GM04503 (cell line): ENCODE measurements around the gene CST3.

Experiments used
- DNase-seq: peaks from one replicate; pipeline ENCODE4 v3.0.0-alpha.2; 2012; ENCODE audit warnings: low read depth

The CST3 gene

DNA sequence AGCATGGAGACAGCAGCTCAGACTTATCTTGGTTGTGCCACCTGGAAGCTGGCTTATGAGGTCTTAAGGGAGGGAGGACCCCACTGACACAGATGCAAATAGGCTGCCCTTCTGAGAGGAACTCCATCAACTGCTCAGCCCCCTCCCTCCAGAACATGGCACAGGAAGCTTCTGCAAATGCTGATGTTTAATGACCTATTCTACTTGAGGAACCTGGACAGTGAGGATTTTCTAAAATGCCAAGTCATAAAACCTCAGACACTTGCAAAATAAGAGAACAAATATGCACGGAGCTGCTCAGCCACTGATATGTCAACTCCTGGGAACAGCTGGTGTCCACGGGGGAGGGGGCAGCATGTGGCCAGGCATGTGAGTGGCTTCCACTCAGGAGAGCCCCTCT lies 35.5 kb downstream of the CST3 start:
- DNase-seq, result no peak

DNA sequence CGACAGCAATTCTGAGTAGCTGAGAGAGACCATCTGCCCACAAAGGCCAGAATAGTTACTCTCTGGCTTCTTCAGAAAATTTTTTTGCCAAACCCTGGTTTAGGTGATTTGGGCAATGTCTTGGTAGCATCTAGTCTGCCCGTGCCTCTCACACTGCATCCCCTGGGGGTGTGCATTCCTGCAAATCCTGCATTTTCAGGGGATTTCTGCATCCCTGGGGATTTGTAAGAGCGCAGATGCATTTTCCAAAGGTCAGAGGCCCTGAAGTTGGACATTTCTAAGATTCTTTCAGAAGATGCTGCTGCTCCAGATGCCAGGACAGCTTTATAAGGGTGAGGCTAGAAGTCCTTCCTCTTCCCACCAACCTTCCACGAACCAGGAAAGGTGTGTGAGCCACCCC lies 36.0 kb downstream of the CST3 start:
- no peak for DNase-seq

DNA sequence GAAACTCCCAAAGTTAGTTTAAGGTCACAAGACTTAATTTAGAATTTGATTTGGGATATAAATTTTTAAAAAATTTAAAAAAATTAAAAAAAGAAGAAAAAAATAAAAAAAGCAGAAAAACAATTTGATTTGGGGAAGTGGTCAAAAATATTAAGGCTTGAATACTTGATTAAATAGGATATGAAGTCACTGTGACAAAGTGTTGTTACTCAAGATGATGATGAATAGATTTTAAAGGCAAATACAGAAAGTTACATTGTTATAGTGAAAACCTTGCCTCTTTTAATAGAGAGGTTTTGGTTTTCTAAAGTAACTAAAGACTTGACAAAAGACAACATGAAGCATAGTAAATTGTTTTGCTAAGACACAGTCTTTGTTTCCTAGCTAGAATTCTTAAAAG lies 39.3 kb downstream of the CST3 start:
- DNase-seq, result no peak

DNA sequence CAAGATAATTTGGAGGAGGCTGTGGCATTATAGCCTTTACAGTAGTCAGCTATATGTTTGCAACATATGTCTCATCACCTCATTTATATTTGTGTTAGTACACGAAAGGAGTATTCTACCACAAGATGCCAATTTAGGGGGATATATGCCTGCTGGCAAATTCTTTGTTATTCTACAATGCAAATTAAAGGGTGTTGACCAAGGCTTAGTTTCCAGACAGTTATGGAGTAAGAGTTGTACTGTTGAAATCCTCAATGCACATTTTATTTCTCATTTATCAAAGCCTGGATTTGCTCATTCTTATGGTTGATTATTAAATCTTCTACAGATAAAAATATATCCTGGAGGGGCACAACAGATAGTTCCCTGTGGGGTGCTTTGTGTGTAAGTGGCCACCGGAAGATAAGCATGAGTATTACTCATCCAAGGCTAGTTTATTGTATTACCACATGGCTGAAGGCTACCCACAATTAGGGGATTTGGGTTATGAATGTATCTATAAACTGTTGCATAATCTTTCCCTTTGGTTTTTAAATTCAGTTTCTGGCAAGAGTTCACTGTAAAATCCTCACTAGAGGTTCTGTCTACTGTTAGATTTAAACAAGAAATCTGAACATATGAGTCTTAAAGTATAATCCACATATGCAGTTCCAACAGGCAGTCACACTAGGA lies 41.0 kb downstream of the CST3 start:
- DNase-seq, result no peak

DNA sequence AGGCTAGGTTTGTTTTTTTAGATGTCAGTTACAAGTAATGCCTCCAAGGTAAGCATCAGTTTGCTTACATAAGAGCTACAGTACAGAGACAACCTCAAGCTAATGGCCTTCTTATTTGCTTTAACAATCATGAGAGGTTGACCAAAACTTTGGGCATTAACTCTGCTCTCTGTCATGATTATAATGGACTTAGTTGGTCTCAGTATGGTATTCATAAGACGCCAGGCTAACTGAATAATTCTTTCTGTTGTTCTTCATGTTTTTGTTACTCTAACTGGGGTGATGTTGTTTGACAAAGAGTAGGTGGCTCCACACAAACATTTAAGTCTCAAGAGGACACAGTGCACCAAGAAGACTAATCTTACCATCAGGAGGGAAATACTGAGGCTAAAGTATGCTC lies 41.8 kb downstream of the CST3 start:
- no peak for DNase-seq

DNA sequence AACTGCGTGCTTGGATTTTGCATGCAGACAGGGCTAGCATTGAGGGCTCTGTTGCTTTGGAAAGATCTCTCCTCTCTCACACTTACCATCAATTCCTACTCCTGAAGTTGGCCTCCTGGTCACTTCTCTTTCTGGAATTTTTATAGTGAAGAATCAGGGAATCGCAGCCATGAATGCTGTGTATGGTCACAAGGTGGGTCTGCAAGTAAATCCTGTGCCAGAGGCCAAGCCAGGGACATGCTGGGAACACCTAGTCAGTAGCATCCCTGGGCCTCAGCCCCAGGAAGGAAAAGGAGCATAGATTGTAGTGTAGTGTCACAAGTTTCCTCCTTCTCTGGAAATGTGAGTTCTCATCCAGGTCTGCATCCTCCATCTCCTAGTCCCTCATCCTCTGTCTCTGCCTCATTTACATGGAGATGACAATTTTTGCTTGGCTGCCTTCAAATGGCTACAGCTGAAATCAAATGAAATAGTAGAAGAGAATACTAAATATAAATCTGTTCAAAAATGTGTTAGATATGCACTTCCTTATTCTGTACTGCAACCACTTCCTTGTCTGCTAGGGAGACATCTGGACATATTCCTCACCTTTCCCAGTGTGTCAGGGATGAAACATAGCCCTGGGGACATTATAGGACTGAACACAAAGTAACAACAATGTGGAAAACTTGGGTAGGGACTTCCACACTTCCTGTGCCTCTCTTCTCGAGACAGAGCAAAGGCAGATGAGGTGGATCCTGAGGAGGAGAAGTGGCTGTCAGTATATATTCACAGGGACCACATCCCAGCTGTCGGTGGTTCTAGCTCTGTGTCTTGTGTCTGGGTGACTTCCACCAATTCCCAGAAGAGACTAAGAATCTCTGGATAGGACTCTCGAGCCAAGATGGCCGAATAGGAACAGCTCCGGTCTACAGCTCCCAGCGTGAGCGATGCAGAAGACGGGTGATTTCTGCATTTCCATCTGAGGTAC lies 49.0 kb downstream of the CST3 start:
- no peak for DNase-seq

DNA sequence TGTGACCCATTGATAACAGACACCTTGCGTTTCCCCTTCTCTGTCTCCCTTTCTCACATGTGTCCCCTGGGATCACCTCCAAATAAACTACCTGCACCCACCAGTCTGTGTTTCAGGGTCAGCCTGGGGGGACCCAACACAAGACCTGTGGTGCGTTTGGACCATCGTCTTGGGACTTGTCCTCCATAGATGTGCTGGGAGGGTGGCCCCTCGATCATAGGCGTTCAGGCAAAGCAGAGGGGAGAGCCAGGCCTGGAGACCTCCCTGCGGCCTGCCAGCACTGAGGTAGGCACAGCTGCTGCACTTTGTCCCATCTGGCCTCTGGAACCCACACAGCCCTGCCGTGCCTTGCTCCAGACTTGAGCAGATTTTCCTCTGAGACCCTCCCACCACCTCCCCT lies 50.1 kb downstream of the CST3 start:
- DNase-seq, result no peak

DNA sequence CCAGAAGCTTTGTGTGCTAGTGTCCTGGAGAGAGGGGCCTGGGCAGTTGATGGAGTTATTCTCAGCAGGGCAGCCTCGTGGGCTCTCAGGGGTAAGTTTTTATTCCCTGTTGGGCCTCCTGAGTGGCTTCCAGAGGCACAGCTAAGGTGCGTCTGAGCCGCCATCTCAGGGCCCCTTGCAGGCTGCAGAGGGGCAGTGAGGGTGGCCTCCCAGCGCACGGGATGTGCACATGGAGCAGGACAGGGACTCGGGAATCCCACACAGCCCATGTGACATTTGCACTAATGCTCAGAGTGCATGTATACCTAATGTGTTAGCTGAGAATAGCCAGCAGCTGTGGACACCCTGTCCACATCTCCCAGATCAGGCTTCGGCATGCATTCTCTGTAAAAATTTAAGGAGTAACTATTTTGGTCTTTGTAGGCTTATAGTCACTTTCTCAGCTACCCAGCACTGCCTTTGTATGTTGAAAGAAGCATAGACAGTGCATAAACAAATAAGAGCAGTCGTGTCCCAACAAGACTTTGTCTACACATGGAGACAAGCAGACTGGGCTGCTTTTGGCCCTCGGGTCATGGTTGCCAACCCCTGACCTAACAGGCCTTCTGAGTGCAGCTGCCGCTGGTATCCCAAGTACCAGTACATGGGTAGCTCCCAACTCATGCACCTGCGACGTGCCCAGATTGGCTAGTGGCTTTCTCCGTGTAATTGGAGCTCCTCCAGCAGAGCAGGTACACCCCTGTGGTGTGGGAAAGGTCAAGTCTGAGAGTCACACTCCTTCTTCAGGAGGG lies 50.8 kb downstream of the CST3 start:
- no peak for DNase-seq

DNA sequence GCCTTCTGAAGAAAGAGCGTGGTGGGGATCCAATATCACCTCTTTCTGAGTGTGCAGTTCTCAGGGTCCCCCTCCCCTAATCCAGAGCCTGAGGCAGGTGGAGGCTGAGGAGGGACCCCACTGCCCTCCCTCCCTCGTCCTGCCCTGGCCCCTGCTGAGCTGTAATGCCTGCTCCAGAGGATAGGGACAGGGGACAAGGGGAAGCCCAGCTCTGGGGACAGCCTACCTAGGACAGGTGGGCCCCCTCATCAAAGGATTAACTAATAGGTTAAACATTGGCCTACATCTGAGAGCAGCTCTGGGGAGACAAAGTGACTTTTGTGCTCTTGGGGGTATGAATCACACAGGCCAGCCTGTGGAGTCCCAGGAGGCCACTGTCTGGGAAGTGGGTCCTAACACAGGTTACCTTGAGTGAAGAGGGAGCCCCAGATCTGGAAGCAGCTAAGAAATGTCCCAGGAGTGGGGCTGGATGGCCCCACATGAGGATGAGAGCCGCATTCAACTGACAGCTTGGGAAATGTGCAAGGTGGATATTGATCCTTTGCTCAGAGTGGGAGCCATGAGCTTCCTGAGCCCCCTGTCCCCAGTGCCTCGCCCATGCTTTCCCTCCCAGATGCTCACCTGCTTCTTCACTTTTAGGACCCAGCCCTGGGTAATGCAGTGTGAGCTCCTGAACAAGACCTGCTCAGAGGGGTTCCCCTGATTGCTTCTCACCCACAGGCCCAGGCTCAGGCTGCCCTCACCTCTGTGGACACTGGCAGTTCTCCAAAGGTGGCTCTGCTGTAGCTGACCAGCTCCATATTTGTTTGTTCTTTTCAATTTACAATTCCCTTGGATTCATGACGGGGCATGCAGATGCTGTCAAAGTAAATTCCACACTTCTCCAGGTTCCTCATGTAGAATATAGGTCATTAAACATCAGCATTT lies 51.7 kb downstream of the CST3 start:
- no peak for DNase-seq

DNA sequence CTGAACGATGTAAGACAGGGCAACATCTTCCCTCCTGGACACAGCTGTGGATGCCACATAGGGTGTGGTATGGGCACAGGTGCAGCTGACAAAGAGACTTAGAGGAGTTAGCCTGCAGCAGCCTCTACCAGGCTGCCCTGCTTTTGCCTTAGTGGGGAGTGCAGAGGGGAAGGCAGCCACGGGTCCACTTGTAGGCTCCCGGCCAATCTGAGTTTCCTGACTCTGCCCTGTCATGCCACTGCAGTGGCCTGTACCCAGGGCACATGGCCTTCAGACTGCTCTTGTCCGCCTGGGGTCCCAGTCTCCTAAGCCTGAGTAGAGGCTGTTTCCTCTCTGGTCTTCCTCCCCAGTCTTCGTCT lies 52.3 kb downstream of the CST3 start:
- DNase-seq, result no peak

DNA sequence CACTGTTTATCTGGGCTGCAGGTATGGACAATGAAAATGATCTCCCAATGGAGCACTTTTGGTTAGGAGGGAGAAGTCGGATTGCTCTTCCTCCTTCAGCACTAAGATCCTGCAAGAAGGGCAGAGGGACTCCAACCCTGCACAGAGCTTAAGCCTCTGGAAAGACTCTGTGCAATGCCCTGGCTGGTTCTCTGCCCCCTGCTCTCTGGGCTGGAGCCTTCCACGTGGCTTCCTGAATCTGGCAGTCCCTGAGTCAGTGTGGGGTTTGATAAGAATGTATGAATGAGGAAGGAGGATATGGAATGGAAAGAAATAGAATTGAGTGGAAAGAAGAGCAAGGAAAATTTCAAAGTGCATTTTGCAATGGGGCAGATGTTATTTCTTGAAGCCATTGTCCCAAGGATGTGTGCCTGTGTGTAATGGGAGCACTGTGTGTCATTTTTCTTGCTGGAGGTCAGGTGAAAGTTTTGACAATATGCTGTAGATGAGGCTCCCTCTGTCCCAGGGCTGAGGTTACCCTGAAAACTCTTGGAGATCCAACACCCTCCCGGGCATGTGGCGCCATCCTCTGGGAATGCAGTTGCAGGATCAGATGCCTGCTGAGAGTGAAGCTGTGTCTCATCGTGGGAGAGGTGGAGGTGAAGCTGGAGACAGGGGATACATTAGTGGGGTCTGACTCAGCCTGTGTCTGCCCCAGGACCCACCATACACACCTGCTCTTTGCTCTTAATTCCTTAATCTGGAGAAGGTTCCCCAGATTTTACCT lies 53.1 kb downstream of the CST3 start:
- DNase-seq, result no peak
